ENCODE results near the gene CMTM7. TPM values are rescaled to one million over a fixed set of nuclear protein-coding genes. Genes with fewer than 3 reads are reported as not detected.
"Not testable (repeated sequence)": the region's sequence is repeated elsewhere in the genome, so short reads cannot be mapped to it uniquely, and the experiment has no call there.

The CMTM7 gene
- total RNA-seq, 1 donor from 2014 or later: 20.4 TPM

DNA sequence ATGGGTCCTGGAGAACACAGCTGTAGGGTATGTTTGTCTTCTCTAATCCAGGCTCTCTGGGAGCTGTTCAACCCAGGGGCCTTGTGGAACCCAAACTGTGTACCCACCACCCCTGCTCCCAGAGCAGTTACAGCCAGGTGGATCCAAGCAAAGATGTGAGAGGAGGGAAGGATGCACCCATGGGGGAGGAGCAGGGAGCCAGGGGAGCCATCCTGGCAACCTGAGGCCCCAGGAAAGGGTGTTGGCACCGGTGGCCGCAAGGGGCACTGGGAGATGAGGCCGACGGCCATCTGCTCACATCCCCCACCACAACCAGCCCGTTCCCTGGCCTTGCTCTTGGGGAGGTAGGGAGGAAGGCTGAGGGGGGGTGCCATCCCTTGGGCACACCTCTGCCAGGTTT lies 67.8 kb downstream of the CMTM7 start:
- H3K27ac Mint-ChIP-seq: no peak overlapping the region

GRCh38 chr3:32460031-32460749 lies 68.5 kb downstream of the CMTM7 start:
- H3K4me3 Mint-ChIP-seq: peak overlapping the region; percentile 57

More for the DNA sequence above, 67.8 kb downstream of the CMTM7 start:
- Mint-ChIP-seq H3K9me3 (peaks cover 4% of the 10 kb centered on the region), H3K36me3 (peaks cover 11% of the 10 kb centered on the region), H3K4me1 (ENCODE audit: unreplicated experiment) (peaks cover 25% of the 10 kb centered on the region), H3K27me3 (peaks cover 3% of the 10 kb centered on the region), H3K4me3 (no peak overlapping the region)
- TF ChIP-seq CTCF (conservative IDR thresholded peaks at IDR 0.05): no peak
- DNase-seq (ENCODE audit: extremely low spot score, unreplicated experiment): peak; percentile 58

GRCh38 chr3:32460817-32461496 lies 69.3 kb downstream of the CMTM7 start:
- not testable (repeated sequence) for H3K27me3 Mint-ChIP-seq; H3K36me3 Mint-ChIP-seq; DNase-seq (ENCODE audit: extremely low spot score, unreplicated experiment); H3K9me3 Mint-ChIP-seq; H3K4me3 Mint-ChIP-seq
- Mint-ChIP-seq H3K27ac (peak overlapping the region; percentile 61), H3K4me1 (ENCODE audit: unreplicated experiment) (peaks cover 12% of the 10 kb centered on the region)

More at GRCh38 chr3:32460031-32460749, 68.5 kb downstream of the CMTM7 start:
- TF ChIP-seq CTCF (conservative IDR thresholded peaks at IDR 0.05): no peak
- Mint-ChIP-seq H3K27me3 (peaks cover 3% of the 10 kb centered on the region), H3K36me3 (peaks cover 8% of the 10 kb centered on the region), H3K4me1 (ENCODE audit: unreplicated experiment) (peaks cover 18% of the 10 kb centered on the region), H3K9me3 (peaks cover 4% of the 10 kb centered on the region), H3K27ac (peak overlapping the region; percentile 61)
- DNase-seq (ENCODE audit: extremely low spot score, unreplicated experiment): no peak

DNA sequence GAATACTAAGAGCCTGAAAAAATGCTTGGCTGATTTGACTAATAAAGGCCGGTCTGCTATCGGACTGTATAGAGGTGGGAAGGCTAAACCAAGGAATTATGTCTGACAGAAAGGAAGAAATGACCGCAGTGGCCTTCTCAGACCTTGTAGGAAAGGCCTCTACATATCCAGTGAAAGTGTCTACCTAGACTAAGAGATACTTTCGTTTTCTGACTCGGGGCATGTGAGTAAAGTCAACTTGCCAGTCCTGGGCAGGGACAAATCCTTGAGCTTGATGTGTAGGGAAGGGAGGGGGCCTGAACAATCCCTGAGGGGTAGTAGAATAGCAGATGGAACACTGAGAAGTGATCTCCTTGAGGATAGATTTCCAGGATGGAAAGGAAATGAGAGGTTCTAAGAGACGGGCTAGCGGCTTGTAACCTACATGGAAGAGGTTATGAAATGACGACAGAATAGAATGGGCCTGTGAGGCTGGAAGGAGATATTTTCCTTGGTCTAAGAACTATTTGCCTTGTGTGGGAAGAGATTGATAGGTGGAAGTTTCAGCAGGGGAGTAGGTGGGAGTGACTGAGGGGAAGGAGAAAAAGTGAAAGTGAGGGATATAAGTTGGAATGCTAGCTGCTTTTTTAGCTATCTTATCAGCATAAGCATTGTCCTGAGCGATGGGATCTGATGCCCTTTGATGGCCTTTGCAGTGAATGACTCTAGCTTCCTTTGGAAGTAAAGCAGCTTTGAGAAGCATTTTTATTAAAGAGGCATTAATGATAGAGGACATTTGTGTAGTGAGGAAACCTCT lies 70.7 kb downstream of the CMTM7 start:
- H3K27me3 Mint-ChIP-seq; H3K27ac Mint-ChIP-seq; H3K9me3 Mint-ChIP-seq; H3K4me3 Mint-ChIP-seq; DNase-seq (ENCODE audit: extremely low spot score, unreplicated experiment): not testable (repeated sequence)
- H3K4me1 Mint-ChIP-seq (ENCODE audit: unreplicated experiment): peaks cover 13% of the 10 kb centered on the region
- H3K36me3 Mint-ChIP-seq: peaks cover 12% of the 10 kb centered on the region

DNA sequence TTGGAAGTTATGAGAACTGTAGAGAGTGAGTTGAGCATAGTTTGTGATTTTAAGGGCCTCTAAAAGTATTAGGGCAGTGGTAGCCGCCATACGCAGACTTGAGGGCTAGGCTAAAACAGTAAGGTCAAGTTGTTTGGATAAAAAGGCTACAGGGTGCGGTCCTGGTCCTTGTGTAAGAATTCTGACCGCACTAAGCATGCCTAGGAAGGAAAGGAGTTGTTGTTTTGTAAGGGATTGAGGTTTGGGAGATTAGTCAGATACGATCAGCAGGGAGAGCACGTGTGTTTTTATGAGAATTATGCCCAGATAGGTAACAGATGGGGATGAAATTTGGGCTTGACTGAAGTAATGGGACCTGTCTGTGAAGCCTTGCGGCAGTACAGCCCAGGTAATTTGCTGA lies 71.8 kb downstream of the CMTM7 start:
- not testable (repeated sequence) for H3K4me1 Mint-ChIP-seq (ENCODE audit: unreplicated experiment); H3K9me3 Mint-ChIP-seq; H3K27me3 Mint-ChIP-seq; H3K36me3 Mint-ChIP-seq; DNase-seq (ENCODE audit: extremely low spot score, unreplicated experiment); H3K27ac Mint-ChIP-seq; H3K4me3 Mint-ChIP-seq

- DNase-seq (ENCODE audit: extremely low spot score, unreplicated experiment); H3K27ac Mint-ChIP-seq; H3K36me3 Mint-ChIP-seq; H3K9me3 Mint-ChIP-seq; H3K27me3 Mint-ChIP-seq; H3K4me3 Mint-ChIP-seq: not testable (repeated sequence)
- peaks cover 12% of the 10 kb centered on the region for H3K4me1 Mint-ChIP-seq (ENCODE audit: unreplicated experiment)
Observed at GRCh38 chr3:32464726-32465125, 73.1 kb downstream of the CMTM7 start.

GRCh38 chr3:32466808-32467207 lies 75.2 kb downstream of the CMTM7 start:
- H3K27me3 Mint-ChIP-seq; H3K27ac Mint-ChIP-seq; H3K9me3 Mint-ChIP-seq; DNase-seq (ENCODE audit: extremely low spot score, unreplicated experiment); H3K4me3 Mint-ChIP-seq: not testable (repeated sequence)
- peaks cover 11% of the 10 kb centered on the region for H3K36me3 Mint-ChIP-seq
- H3K4me1 Mint-ChIP-seq (ENCODE audit: unreplicated experiment): peaks cover 14% of the 10 kb centered on the region
